Right renal cortex interstitium (tissue), 3 donors: ENCODE results near the gene TUBA8. TPM values are rescaled to one million over a fixed set of nuclear protein-coding genes. Genes with fewer than 3 reads are reported as not detected.
"Not testable (repeated sequence)": the region's sequence is repeated elsewhere in the genome, so short reads cannot be mapped to it uniquely, and the experiment has no call there.

Experiments used
- DNase-seq, 3 donors: peaks; one replicate each; pipeline ENCODE4 v3.0.0-alpha.2; 2013; ENCODE audit warnings: low read depth in 3 of 3, low spot score in 2 of 3
- polyA plus RNA-seq, 3 donors: library from polyadenylated mRNA; unstranded; fragments of 120-200 nt; gene quantifications; one replicate each; pipeline ENCODE4 v1.2.1, GENCODE V29; 2013; ENCODE audit not compliant: insufficient read length in 3 of 3

Gene TUBA8
- 1 to 10 TPM; 1.9 to 4.4 (median 3.0) TPM for polyA plus RNA-seq

DNA sequence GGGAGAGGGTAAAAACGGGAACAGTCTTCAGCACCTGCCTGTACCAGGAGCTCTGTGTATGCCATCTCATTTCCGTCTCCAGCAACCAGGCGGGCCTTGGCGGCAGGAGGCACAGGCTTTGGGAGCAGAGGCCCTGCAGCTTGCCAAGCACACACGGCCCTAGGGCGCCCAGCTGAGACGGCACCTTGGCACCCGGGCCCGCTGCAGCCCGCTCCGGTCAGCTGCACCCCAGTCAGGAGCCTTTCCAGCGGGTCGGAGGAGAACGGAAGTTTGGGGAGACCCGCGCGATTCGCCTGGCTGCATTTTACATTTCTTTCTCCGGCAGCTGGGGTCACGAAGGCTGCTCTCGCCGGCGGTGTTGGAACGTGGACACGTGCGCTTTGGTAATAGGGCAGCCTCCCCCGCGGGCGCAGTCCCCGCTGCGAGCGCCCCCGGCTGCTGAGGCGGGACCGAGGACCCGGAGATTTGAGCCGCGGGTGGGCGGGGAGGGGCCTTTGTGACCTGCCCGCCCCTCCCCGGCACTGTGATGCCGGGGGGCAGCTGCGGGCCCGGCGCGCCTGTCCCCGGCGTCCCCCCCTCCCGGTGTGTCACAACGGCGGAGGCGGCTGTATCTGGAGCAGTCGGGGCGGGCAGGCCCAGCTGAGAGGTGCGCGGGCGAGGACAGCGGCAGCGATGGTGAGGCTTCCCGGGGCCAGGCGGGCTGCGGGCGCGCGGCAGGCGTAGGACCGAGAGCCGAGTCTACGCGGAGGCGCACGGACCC lies at the start of gene TUBA8:
Gene TUBA8, plus strand, starts transcription at position 616 of the 760 bp plus-strand sequence. Its CDS starts 57 bp downstream, at position 673.
- DNase-seq, result peak in 1 of 3 donors; percentile 47

DNA sequence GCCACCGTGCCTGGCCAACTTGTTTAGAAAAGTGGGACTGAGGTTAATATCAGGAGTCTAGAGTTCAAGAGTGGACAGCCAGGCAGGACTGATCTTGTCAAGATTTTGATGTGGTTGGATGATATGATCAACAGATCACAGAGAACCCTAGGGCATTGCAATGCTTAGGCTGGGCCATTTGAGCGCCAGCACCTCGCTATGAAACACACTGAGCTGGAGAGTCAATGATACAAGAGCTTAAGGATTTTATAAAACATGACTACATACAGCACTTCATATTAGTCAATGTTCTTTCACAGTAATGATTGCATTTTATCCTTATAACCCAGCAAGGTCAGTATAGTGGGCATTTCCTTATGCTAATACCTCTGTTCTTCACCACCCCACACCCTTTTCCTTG lies 48.2 kb upstream of the TUBA8 start:
- DNase-seq, result no peak

DNA sequence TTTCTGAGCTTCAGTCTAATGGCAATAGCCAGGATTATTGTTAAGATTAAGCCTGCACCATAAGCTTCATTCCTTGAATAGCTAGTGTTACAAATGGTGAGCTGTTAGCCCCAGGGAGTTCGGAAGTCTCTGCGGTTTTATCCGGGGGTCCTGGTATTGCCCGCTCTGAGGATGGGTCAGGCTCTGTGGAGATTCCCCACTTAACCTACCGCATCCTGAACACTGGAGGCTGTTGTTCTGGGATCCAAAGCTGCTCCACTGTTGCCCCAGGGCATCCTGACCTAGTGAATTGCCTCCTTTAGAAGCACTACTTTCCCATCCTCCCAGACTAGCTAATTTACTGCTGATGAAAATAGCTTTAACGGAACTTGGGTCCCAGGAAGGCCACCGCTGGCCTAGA lies 47.3 kb upstream of the TUBA8 start:
- DNase-seq, result no peak

DNA sequence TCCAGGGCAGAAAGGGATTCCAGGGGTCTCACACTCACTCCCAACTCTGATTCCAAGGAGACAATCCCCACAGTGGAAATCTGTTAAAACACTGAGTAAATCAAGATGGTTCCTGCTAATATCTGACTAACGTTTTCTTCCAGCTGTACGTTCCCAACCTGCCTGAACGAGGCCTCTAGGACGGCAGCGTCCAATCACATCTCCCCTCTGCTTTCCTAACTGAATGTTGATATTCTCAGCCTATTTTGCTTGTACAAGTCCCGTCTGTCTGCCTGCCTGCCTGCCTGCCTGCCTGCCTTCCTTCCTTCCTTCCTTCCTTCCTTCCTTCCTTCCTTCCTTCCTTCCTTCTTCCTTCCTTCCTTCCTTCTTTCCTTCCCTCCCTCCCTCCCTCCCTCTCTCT lies 46.9 kb upstream of the TUBA8 start:
- DNase-seq, result not testable (repeated sequence)

DNA sequence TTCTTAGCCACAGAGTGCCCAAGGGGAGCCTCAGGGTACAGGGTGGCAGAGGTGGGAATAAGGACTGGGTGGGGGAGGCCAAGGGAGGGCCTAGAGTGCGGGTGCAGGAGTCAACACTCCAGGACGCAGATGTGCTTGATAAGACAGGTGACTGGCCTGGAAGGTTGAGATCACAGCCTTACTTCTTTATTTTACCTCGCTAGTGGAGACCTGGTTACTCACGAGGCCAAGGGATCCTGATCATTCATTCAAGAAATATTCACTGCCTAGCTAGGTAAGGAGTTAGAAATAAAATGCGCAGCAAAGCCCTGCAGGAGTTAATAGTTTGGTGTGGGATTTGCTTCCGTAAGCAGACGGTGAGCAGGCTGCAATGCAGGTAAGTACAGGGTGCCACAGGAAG lies 46.0 kb upstream of the TUBA8 start:
- DNase-seq, result no peak

DNA sequence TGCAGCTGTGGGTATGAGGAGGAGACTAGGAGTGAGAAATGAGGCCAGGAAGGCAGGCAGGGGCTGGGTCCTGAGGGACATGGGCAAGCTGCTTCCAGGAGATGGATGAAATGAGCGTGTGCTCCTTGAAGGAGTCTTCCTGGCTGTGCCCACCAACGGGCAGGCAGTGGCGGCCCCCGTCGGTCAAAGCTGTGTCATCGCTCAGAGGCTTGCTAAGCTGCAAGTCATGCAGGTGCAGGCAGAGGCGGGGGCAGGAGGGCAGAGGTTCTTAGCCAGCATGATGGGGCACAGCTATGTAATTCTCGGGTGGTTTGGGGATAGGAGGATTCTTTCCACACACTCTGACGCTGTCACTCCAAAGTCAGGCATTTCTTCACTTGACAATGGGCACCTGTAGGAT lies 45.4 kb upstream of the TUBA8 start:
- no peak for DNase-seq

DNA sequence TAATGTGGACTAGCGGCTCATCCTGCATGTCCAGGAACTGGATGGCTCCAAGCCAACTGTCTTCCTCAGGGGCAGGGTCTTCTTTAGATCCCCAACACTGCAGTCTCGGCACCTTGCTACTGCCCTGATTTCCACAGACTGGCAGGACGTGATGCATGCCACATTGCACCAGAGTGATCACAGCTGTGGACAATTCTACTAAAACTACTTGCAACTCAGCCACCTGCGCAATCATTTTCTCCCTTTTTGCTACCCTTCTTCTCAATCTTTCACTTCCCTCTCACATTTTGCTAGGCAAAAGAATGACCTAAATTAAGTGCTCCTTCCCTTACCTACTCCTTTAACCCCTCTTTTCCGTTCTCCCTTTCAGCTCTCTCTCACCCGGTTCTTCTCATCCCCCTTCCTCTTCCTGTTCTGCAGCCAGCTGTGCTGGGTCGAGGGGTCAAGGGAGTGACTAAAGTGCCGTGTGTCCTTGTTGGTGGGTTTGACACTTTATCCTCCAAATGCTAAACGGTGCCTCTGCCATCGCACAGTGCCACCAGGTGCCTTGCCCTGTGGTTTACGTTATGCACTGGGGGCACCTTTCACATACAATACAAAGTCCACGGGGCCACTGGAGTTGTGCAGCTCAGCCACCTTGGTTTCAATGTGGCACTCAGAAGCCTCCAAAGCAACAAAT lies 44.3 kb upstream of the TUBA8 start:
- DNase-seq, result no peak

DNA sequence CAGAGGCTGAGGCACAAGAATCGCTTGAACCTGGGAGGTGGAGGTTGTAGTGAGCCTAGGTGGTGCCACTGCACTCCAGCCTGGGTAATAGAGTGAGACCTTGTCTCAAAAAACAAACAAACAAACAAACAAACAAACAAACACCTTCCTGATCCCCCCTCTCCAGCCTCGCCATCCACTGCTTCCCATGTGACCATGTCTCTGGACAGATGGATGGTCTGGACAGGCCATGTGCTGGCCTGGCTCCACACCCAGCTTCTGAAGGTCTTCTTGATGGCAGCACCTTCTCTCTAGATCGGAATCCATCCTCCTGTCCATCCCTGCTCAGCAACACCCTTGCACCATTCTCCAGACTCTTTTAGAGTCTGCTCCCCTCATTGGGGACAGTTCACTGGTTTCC lies 43.5 kb upstream of the TUBA8 start:
- no peak for DNase-seq

DNA sequence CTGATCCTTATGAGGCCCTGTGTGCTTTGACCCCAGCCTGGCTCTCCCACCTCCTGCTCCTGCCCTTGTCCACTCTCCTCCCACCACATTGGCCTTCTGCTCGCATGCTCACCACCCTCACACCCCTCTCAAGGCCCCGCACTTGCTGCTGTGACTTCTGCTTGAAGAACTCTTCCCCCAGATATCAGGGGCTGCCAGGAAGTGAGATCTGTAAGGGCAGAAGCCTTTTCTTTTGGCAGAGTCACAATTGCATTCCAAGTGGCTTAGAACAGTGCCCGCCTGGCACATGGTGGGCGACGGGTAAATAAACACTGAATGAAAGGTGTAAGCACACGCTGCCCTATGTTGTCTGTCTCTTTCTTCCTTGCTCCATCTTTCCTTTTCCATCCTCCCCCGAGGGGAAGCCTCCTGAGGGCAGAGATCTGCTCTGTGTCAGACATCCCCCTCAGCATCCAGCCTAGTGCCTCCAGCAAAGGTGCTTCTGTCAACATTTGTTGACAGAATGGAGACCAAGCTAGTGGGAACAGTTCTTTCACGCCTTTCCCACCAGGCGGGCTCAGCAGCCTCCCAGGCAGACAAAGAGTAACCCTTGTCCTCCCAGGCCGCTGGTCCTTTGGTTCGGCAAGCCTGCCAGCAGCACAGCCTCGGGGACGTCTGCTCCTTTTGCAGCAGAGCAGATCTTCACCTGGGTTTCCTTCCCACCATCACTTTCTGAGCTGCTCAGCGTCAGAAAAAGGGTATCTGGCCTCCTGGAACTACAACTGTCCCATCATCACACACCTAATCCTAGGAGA lies 42.9 kb upstream of the TUBA8 start:
- DNase-seq, result no peak

DNA sequence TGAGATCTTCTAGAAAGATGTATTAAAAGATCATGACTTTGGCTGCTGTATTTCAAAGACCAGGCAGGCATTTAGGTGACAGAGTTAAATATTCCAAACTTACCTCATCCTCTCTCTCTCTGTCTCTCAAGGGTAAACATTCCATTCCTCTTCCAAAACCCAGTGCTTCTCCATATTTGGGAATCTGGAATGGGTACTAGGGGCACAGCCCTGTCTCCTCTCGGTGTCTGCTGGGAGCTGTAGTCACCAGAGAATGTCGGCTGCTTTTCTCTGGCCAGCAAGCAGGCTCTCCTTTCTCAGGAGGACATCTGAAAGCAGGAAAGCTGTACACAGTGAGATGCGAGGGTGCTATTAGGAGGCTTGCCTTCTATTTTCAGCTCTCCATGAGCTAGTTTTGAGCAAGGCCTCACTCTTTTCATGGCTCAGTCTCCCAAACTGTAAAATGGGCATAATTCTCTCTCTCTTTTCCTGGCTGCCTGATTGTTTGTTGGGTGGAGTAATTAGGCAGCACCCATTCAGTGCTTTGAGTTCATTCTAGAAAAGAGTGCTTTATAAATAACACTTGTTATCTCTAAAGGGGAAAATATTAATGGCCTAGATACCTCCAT lies 42.1 kb upstream of the TUBA8 start:
- DNase-seq, result no peak

DNA sequence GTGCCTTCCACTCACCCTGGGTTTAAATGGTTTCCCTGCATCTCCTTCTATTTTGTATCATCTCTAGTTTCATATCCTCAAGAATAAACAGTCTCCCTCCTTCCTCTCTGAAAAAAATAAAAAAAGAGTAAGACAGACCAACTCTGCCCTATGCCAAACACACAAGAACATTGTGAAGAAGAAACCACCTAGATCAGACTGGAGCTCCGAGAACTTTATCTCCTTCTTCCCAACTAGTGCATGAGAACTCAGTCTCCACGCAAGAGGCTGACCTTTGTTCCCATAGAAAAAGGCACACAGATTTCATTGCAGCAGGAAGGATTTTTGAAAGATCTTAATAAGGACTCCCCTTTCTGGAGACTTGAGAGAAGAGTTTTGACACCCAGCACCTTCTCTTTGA lies 41.6 kb upstream of the TUBA8 start:
- no peak for DNase-seq

DNA sequence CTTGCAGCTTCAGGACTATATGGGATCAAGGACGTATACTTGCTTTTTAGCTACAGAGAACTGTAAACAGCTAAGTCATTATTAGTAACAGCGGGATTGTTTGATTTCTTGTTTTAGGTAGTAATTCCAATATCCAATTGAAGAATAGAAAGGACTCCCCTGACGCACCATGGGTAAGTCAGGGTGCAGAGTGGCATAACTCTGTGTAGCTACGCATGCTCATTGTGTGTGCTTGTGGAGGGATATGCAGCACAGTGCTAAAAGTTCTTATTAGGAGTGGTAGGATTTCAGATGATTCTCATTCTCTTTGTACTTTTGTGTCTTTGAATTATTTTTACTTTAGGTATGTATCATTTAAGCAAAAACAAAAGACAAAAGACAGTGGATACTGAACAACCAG lies 40.6 kb upstream of the TUBA8 start:
- DNase-seq, result no peak

DNA sequence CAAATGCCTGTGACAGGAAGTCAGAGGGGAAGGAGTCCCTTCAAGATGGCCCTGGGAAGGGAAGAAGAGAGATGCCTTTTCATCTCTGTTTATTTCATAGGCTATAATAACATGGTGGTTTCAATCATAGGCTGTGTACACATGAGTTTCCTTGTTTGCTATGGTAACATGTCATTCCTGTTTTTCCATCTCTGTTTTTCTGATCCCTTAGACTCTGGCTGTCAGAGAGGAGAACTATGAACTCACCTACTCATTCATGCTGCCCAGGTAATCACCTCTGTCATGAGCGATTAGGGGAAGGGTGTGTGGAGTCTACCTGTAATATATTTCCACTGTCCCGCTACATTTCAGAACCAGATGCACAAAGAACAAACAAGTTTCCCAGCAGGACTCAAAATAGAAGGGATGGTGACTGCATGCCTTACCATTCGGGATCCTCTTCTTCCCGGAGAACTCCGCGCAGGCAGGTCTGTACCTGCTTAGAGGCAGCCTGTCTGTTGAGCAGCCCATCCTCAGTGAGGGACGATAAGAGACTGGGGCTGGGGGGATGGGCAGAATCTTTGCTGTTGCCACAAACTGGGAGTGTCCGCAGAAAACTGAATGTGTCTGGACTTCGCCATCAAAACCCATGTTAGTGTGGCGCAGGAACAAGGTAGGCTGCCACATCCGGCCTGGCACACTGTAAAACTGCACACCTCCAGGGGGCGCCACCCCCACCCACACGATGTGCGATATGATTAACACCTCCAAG lies 39.9 kb upstream of the TUBA8 start:
- no peak for DNase-seq

DNA sequence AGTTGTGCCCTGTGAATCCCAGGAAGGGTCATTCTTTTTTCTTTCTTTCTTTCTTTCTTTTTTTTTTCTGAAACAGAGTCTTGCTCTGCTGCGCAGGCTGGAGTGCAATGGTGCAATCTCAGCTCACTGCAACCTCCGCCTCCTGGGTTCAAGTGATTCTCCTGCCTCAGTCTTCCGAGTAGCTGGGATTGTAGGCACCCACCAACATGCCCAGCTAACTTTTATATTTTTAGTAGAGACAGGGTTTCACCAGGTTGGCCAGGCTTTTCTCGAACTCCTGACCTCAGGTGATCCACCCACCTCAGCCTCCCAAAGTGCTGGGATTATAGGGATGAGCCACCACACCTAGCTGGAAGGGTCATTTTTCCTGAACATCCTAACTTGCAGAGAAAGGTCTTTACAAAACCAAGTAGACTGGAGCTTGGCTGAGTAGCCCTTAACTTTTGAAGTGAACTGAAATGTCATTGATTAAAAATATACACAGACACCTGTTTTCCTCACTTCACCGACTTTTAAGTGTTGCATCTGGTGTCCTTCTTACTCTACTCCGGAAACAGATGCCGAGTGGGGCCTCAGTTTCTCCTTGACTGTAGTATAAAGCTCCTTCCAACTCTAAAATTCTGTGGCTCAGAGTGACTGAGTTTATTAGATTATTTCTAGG lies 39.2 kb upstream of the TUBA8 start:
- DNase-seq, result not testable (repeated sequence)

DNA sequence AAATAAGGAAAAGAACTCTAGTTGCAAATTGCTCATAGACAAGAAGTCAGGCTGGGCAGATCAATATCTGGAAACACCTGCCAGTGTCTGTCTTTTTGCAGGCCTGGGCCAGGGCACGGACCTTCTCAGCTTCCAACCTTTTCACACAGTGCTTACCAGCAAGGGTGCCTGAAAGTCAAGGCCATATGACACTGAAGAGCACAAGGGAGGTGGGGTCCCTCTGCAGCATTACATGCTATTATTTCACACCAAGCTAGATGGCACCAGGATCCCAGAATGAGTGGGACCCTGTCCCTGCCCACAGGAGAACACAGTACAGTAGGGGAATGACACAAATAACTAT lies 38.7 kb upstream of the TUBA8 start:
- DNase-seq, result no peak

DNA sequence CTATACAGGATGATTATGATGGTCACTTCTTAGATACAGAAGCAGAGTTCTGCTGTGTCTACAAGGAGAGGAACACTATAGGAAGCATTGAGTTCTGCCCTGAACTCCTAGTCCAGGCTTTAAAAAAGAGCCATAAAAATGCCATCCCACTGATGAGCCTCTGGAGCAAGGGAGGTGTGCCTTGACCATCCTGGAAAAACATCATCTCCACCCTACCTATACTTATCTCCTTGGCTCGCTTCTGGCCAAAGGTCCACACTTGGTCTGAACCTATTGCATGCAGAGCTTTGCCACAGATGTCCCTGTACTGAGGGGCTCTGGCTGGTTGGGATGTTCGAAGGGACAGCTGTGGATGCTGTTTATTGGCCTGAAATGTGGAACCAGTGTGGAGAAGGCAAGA lies 37.1 kb upstream of the TUBA8 start:
- no peak for DNase-seq

DNA sequence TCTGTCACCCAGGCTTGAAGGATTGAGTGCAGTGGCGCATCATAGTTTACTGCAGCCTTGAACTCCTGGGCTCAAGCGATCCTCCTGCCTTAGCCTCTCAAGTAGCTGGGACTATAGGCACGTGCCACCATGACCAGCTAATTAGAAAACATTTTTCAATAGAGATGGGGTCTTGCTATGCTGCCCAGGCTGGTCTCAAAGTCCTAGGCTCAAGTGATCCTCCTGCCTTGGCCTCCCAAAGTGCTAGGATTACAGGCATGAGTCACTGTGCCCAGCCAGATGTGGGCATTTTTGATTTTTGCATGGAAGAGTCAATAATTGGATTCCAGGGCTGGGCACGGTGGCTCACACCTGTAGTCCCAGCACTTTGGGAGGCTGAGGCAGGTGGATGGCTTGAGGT lies 36.7 kb upstream of the TUBA8 start:
- DNase-seq, result not testable (repeated sequence)

DNA sequence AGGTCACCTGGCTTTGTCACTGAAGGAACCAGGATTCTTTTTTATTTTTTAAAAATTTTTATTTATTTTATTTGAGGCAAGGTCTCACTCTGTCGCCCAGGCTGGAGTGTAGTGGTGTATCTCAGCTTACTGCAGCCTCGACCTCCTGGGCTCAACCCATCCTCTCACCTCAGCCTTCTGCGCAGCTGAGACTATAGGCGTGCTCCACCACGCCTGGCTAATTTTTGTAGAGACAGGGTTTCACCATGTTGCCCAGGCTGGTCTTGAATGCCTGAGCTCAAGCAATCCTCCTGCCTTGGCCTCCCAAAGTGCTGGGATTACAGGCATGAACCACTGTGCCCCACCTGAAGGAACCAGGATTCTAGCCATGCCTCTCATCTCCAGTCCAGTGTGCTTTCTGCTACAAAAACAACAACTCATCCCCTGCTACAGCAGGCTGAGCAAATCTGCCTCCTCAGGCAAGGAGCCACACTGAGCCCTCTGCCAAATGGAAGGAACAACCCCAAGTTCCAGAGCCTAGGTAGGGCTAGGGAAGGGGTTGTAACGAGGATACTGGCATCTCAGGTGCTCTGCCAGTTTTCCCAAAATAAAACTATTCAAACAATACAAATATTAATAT lies 35.4 kb upstream of the TUBA8 start:
- DNase-seq, result no peak

DNA sequence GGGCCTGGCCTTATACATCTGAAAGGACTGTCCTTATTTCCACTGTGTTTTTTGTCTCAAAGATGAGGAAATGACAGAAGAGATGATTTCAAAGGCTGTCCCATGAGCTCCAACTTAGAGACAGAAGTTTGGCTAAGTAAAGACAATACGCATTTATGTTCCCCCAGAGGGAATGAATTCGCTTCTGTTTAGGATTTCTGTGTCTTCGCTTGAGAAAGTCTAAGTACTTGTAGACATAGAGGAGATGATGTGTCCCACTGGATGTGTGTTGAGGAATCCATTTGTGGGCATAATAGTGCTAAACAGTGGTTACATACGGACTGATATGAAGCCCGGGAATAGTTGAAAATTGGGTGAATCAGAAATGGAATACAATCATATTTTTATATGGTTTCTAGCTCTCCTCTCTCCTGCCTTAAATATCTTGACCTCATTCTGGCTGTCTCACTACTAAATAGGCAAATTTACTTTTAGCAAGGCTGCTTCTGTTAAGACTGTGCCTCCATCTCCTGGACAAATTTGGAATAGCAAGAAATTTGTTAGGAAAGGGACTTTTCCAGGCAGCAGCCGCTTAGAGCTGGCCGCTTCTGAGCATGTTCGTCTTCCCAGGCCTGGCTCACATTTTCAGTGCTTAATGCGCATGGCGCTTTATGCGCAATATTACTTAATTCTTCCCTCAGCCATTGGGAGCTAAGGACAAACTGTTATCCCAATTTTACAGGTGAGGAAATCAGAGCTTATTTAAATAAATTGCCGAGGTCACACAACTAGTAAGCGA lies 34.7 kb upstream of the TUBA8 start:
- DNase-seq, result peak; percentile 80 to 84 (median 81)
